Stimulated activated CD8-positive, alpha-beta memory T cell treated with anti-CD3 and anti-CD28 coated beads, Interleukin-4, amount 100 ng/mL, for 48 hours (primary cell): ENCODE data around the gene PSMA5.

Experiments used
- DNase-seq: peaks from one replicate; pipeline ENCODE4 v3.0.0-alpha.2; 2020

PSMA5 gene

GRCh38 chr1:109361649-109362048 is 64.6 kb downstream of the PSMA5 start:
- no peak for DNase-seq

- DNase-seq: no peak
Observed at GRCh38 chr1:109361069-109361468, 65.2 kb downstream of the PSMA5 start.

GRCh38 chr1:109357616-109358015 is 68.6 kb downstream of the PSMA5 start:
- DNase-seq: no peak

- DNase-seq: no peak
Observed at GRCh38 chr1:109356915-109357314, 69.3 kb downstream of the PSMA5 start.

GRCh38 chr1:109356505-109356904 is 69.7 kb downstream of the PSMA5 start:
- no peak for DNase-seq

GRCh38 chr1:109354929-109355328 is 71.3 kb downstream of the PSMA5 start:
- no peak for DNase-seq

- DNase-seq: no peak
Observed at GRCh38 chr1:109351457-109351856, 74.8 kb downstream of the PSMA5 start.

GRCh38 chr1:109350655-109351054 is 75.6 kb downstream of the PSMA5 start:
- no peak for DNase-seq

GRCh38 chr1:109350182-109350581 is 76.1 kb downstream of the PSMA5 start:
- DNase-seq: no peak
